Activated T-helper 1 cell treated with anti-CD3 and anti-CD28 coated beads, Interleukin-12 subunit alpha, Interleukin-12 subunit beta, Interleukin-2, Interleukin-4 antibody, amounts not matched to agents 30 ng/mL and 10 ng/mL and 1 ng/mL, durations not matched to agents 14 hours and 24 hours and 36 hours (primary cell): ENCODE results near the gene DNM3. TPM values are rescaled to one million over a fixed set of nuclear protein-coding genes. Genes with fewer than 3 reads are reported as not detected.
"Not testable (repeated sequence)": the region's sequence is repeated elsewhere in the genome, so short reads cannot be mapped to it uniquely, and the experiment has no call there.

Experiments used
- DNase-seq: peaks from one replicate; pipeline ENCODE4 v3.0.0; 2021; ENCODE audit warnings: low spot score
- H3K27ac Mint-ChIP-seq: one replicate; pipeline ENCODE4 v1.8.0; 2021; ENCODE audit warnings: mild to moderate bottlenecking, mixed read lengths
- H3K27me3 Mint-ChIP-seq: one replicate; pipeline ENCODE4 v1.8.0; 2022; ENCODE audit warnings: mild to moderate bottlenecking, moderate library complexity, mixed read lengths; ENCODE audit not compliant: insufficient read depth
- H3K36me3 Mint-ChIP-seq: one replicate; pipeline ENCODE4 v1.8.0; 2021; ENCODE audit warnings: low read depth, mixed read lengths
- H3K4me1 Mint-ChIP-seq: one replicate; pipeline ENCODE4 v1.8.0; 2021; ENCODE audit warnings: low read depth, mixed read lengths
- H3K4me3 Mint-ChIP-seq: one replicate; pipeline ENCODE4 v1.8.0; 2021; ENCODE audit warnings: mild to moderate bottlenecking, moderate library complexity, mixed read lengths
- H3K9me3 Mint-ChIP-seq: one replicate; pipeline ENCODE4 v1.8.0; 2021; ENCODE audit warnings: mixed read lengths
- intact Hi-C: fragments of 100-400 bp; cut with micrococcal nuclease; formaldehyde crosslinking; loops from one replicate; pipeline ENCODE4 v1.15.1; 2024
- total RNA-seq: library from RNA; stranded (reverse); gene quantifications from 2 replicates; pipeline ENCODE4 v1.2.3, GENCODE V29; 2022

Gene DNM3
- total RNA-seq, 1 donor from 2014 or later: 0.62 TPM

GRCh38 chr1:172043900-172044299 is 202.6 kb downstream of the DNM3 start:
- intact Hi-C loops: no loop called here
- Mint-ChIP-seq H3K9me3 (peaks cover 6% of the 10 kb centered on the region), H3K4me3 (no peak overlapping the region), H3K27ac (no peak overlapping the region), H3K27me3 (peaks cover 1% of the 10 kb centered on the region), H3K4me1 (peaks cover 6% of the 10 kb centered on the region), H3K36me3 (no peaks in the 10 kb centered on the region)
- DNase-seq: no peak

GRCh38 chr1:172051898-172052297 is 210.6 kb downstream of the DNM3 start:
- no peaks in the 10 kb centered on the region for H3K9me3 Mint-ChIP-seq

DNA sequence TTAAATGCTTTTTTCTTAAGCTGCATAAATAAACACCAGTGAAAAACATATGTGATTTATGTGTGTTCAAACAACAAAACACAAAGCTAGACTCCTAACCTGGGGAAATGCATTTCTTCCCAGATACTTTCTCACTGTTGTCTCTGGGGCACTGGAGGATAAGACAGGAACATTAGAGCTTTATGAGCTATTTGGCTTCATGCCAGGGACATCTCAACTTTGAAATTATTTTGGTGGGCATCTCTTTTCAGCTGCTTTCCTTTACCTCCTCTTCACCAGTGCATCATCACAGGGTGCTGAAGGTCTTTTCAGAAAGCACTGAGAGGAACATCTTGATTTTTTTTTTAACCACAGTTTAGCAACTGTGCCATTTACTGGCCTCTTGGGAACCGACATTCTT is 212.9 kb downstream of the DNM3 start:
- no peak overlapping the region for H3K27ac Mint-ChIP-seq
- no peaks in the 10 kb centered on the region for H3K4me1 Mint-ChIP-seq
- H3K27me3 Mint-ChIP-seq: peaks cover 2% of the 10 kb centered on the region
- H3K4me3 Mint-ChIP-seq: no peak overlapping the region
- no peaks in the 10 kb centered on the region for H3K36me3 Mint-ChIP-seq
- intact Hi-C loops: no loop called here
- no peak for DNase-seq
- H3K9me3 Mint-ChIP-seq: no peaks in the 10 kb centered on the region

More at GRCh38 chr1:172051898-172052297, 210.6 kb downstream of the DNM3 start:
- Mint-ChIP-seq H3K4me3 (no peak overlapping the region), H3K4me1 (no peaks in the 10 kb centered on the region), H3K36me3 (no peaks in the 10 kb centered on the region), H3K27me3 (no peaks in the 10 kb centered on the region), H3K27ac (no peak overlapping the region)
- no peak for DNase-seq
- intact Hi-C loops: no loop called here

- intact Hi-C loops, H3K4me3 Mint-ChIP-seq, H3K27me3 Mint-ChIP-seq: not testable (repeated sequence)
These were observed 214.6 kb downstream of the DNM3 start for GRCh38 chr1:172055816-172056419.

DNA sequence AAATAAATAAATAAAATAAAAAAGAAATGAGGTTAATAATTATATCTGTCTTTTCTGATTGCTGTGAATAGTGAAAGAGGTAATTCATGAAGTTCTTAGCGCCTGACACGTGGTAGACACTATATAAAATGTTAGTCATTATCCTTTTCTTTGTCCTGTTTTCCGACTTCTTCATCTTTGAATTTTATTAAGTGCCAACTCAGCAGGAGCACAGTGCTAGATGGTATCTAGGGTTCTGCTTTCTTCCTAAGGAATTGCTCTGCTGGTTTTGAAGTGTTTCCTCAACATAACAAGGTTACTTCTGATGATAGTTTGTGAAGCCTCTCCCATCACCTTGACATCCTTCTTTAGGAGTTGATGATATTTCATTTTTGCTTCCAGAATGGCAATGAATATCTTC is 227.0 kb downstream of the DNM3 start:
- Mint-ChIP-seq H3K36me3 (no peaks in the 10 kb centered on the region), H3K27ac (no peak overlapping the region), H3K9me3 (no peaks in the 10 kb centered on the region), H3K4me3 (no peak overlapping the region), H3K4me1 (no peaks in the 10 kb centered on the region), H3K27me3 (no peaks in the 10 kb centered on the region)
- DNase-seq: no peak
- intact Hi-C loops: no loop called here

More at GRCh38 chr1:172055816-172056419, 214.6 kb downstream of the DNM3 start:
- H3K27ac Mint-ChIP-seq, H3K36me3 Mint-ChIP-seq, DNase-seq, H3K9me3 Mint-ChIP-seq, H3K4me1 Mint-ChIP-seq: not testable (repeated sequence)

- no peaks in the 10 kb centered on the region for H3K27me3 Mint-ChIP-seq
- no peaks in the 10 kb centered on the region for H3K9me3 Mint-ChIP-seq
- H3K4me1 Mint-ChIP-seq: no peaks in the 10 kb centered on the region
- no peak for DNase-seq
- intact Hi-C loops: no loop called here
- no peaks in the 10 kb centered on the region for H3K36me3 Mint-ChIP-seq
- no peak overlapping the region for H3K4me3 Mint-ChIP-seq
- H3K27ac Mint-ChIP-seq: no peak overlapping the region
These were observed 227.8 kb downstream of the DNM3 start for GRCh38 chr1:172069051-172069450.

- Mint-ChIP-seq H3K27ac (no peak overlapping the region), H3K27me3 (no peaks in the 10 kb centered on the region)
These were observed 228.2 kb downstream of the DNM3 start for GRCh38 chr1:172069534-172069933.

GRCh38 chr1:172070055-172070454 is 228.8 kb downstream of the DNM3 start:
- intact Hi-C loops: no loop called here
- DNase-seq: no peak
- Mint-ChIP-seq H3K4me1 (no peaks in the 10 kb centered on the region), H3K9me3 (peaks cover 4% of the 10 kb centered on the region), H3K27me3 (peaks cover 3% of the 10 kb centered on the region), H3K4me3 (no peak overlapping the region), H3K27ac (no peak overlapping the region), H3K36me3 (no peaks in the 10 kb centered on the region)

More at GRCh38 chr1:172069534-172069933, 228.2 kb downstream of the DNM3 start:
- intact Hi-C loops: no loop called here
- H3K4me1 Mint-ChIP-seq: no peaks in the 10 kb centered on the region
- no peak overlapping the region for H3K4me3 Mint-ChIP-seq
- H3K9me3 Mint-ChIP-seq: no peaks in the 10 kb centered on the region
- DNase-seq: no peak
- H3K36me3 Mint-ChIP-seq: no peaks in the 10 kb centered on the region

DNA sequence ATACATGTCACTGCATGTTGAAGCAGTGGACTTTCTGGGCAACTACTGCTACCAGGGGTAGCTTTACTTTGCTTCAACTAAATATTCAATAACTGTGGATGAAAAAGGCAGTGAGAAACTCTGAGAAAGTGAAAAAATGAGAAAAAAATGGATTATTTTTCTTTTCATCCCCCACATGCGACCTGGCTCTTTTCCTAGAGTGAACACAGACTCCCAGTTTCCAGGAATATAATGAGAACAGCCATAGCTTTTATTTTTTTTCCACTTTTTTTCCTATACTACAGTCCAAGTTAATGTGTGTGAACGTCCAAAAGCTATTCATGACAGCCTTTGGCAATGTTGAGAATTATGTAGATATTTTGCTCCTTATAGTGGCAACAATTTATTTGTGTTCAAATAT is 230.4 kb downstream of the DNM3 start:
- no peaks in the 10 kb centered on the region for H3K4me1 Mint-ChIP-seq
- no peak for DNase-seq
- intact Hi-C loops: no loop called here
- H3K4me3 Mint-ChIP-seq: no peak overlapping the region
- no peak overlapping the region for H3K27ac Mint-ChIP-seq
- H3K27me3 Mint-ChIP-seq: peaks cover 5% of the 10 kb centered on the region
- no peaks in the 10 kb centered on the region for H3K36me3 Mint-ChIP-seq
- peaks cover 4% of the 10 kb centered on the region for H3K9me3 Mint-ChIP-seq

DNA sequence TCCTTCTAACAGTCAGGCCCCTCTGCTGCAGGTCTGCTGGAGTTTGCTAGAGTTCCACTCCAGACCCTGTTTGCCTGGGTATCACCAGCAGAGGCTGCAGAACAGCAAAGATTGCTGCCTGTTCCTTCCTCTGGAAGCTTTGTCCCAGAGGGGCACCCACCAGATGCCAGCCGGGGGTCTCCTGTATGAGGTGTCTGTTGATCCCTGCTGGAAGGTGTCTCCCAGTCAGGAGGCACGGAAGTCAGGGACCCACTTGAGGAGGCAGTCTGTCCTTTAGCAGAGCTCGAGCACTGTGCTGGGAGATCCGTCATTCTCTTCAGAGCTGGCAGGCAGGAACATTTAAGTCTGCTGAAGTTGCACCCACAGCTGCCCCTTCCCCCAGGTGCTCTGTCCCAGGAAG is 238.6 kb downstream of the DNM3 start:
- DNase-seq, H3K27me3 Mint-ChIP-seq, H3K27ac Mint-ChIP-seq, intact Hi-C loops, H3K4me3 Mint-ChIP-seq, H3K36me3 Mint-ChIP-seq, H3K4me1 Mint-ChIP-seq, H3K9me3 Mint-ChIP-seq: not testable (repeated sequence)

GRCh38 chr1:172083191-172083590 is 241.9 kb downstream of the DNM3 start:
- peaks cover 3% of the 10 kb centered on the region for H3K27me3 Mint-ChIP-seq
- H3K27ac Mint-ChIP-seq: no peak overlapping the region
- H3K4me3 Mint-ChIP-seq: no peak overlapping the region
- H3K9me3 Mint-ChIP-seq: no peaks in the 10 kb centered on the region
- intact Hi-C loops: no loop called here
- H3K36me3 Mint-ChIP-seq: no peaks in the 10 kb centered on the region
- H3K4me1 Mint-ChIP-seq: no peaks in the 10 kb centered on the region
- DNase-seq: no peak

DNA sequence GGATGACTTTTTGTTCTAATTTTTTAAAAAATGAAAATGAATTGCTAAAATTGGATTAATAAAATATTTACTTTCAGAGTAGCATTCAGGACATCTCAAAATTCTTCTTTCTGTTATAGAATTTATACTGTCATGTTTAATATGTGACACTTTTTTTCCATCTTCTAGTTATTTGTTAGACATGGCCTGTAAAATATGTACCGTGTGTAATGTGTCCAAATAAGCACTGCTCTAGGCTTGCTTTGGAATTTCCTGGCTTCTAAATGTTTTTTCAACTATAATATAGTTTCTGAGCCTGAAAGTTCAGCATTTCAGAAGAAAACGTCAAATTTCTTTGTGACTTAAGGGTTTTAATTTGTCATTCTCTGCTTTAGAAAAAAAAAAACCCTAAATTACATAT is 243.6 kb downstream of the DNM3 start:
- no peaks in the 10 kb centered on the region for H3K9me3 Mint-ChIP-seq
- no peaks in the 10 kb centered on the region for H3K36me3 Mint-ChIP-seq
- H3K4me3 Mint-ChIP-seq: no peak overlapping the region
- H3K4me1 Mint-ChIP-seq: peaks cover under 1% of the 10 kb centered on the region
- no peaks in the 10 kb centered on the region for H3K27me3 Mint-ChIP-seq
- no peak overlapping the region for H3K27ac Mint-ChIP-seq
- DNase-seq: no peak
- intact Hi-C loops: no loop called here

DNA sequence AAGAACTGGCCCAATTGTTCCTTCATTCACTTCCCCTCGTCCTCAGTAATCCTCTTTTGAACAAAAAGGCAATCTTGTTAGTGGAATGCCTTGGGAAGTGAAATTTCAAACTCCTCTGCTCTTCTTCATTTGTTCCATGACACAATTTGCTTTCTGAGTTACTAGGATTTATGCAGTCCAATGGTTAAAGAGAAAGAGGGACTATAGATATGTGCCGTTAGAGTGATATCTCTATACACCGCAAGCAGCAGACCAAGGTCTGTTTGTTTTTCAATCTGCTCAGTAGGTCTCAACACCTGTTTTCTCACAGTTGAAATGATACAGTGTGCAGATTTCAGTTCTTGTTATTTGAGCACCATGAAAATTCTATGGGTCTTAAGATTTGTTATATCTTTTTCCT is 244.0 kb downstream of the DNM3 start:
- DNase-seq: no peak
- Mint-ChIP-seq H3K27me3 (no peaks in the 10 kb centered on the region), H3K9me3 (no peaks in the 10 kb centered on the region), H3K4me1 (peaks cover 5% of the 10 kb centered on the region), H3K36me3 (peaks cover 1% of the 10 kb centered on the region), H3K27ac (no peak overlapping the region), H3K4me3 (no peak overlapping the region)
- intact Hi-C loops: no loop called here

DNA sequence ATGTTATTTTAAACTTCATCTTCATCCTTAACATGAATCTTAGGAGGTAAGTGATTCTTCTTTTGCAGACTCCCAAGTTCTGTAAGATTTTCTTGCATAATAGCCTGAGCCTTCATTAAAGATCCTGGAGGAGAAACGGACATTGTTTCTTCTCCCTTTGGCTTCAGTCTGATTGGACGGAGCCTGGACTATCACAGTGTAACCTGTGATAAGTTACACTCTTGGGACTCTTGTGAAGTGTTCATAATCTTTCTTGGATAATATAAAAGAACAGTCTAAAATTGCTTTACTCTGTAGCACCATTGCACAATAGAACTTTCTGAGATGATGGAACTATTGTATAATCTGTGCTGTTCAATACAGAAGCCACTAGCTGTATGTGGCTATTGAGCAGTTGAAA is 244.8 kb downstream of the DNM3 start:
- Mint-ChIP-seq H3K27me3 (no peaks in the 10 kb centered on the region), H3K9me3 (no peaks in the 10 kb centered on the region), H3K4me1 (peaks cover 7% of the 10 kb centered on the region), H3K27ac (no peak overlapping the region), H3K4me3 (no peak overlapping the region), H3K36me3 (peaks cover 2% of the 10 kb centered on the region)
- intact Hi-C loops: no loop called here
- DNase-seq: no peak
